Pulmonary artery endothelial cell (primary cell): ENCODE measurements around the gene LOXL3. TPM values are rescaled to one million over a fixed set of nuclear protein-coding genes. Genes with fewer than 3 reads are reported as not detected.

Experiments used
- DNase-seq: peaks from one replicate; pipeline ENCODE4 v3.0.0-alpha.2; 2011; ENCODE audit warnings: low read depth, low spot score
- total RNA-seq: library from RNA; depleted of rRNA; stranded (reverse); fragments of >200 nt; gene quantifications from 2 replicates; pipeline ENCODE4 v1.2.3, GENCODE V29; 2014

LOXL3 gene
- total RNA-seq, 1 donor from 2014 or later, result 1.2 TPM

DNA sequence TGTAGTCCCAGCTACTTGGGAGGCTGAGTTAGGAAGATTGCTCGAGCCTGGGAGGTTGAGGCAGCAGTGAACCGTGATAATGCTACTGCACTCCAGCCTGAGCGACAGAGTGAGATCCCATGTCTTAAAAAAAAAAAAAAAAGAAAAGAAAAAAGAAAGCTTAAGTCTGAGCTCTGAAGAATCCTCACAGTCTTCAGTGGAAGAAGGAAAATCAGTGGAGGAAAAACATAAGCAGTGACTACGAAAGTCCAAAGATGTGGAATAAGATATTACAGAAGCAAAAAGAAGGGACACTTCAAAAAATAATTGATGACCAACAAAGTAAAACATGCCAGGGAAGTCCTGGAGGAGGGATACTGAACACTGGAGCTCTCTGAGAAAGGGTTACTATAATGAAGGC lies 43.5 kb downstream of the LOXL3 start:
- no peak for DNase-seq

DNA sequence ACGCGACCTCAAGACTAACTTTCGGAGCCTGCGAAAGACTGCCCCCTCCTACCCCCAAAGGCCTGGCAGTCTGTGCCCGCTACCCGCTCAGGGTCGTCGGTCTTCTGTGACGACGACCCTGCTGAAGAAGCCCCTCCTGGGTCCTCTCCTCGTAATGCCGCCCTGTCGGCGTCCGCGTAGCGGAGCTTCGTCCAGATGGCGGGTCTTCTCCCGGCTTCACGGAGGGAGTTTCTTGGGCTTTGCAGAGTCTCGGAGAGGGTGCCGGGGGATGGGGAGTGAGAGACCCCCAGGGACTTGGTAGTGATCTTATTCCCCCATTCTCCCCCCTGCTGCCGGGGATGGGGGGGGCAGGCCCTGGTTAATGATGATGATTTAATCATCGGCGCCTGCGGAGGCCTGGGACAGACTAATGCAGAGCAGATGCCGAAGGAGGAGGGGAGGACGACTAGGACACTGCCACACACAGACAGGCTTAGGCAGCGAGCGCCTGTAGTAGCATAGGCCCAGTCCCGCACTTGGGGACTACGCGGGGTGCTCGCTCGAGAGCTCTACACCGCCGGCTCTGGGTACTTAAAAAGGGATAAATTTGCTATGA lies 45.7 kb downstream of the LOXL3 start:
- DNase-seq, result no peak

DNA sequence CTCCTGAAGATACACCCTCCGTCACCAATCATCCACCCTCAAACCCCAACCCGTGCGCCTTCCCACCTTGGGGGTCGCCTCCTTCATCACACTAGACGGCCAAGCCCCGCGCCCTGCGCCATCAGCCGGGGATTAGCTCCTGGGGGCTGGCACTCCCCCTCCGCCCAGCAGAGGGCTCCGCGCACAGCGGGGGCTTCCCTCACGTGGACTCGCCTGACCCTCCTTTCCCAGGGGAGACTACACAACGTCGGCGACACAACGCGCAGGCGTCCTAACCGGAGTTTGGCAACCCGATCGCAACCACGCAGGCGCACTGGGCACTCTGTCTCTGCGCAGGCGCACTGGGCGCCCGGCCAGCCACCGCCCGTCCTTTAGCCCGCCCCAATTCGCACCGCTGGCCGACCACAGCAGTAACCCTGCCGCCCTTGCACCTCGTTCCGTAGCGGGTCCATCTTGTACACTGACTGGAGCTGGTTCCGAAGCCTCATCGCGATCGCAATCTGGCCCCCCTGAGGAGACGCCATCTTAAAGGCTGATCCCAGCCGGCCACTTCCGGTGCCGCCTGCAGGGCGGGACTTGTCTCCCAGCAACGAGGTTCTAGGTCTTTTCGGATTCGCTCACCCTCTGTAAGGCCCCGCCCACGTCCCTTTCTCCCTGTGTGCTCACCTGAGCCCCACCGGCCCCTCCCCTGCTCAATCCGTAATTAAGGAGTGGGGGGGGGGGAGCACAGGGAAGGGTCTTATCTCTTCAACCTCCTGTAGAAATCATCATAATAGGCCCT lies 46.4 kb downstream of the LOXL3 start, which contains the start of gene PCGF1:
Gene PCGF1, minus strand, starts transcription at position 551 of the 781 bp plus-strand sequence. Its CDS starts 27 bp downstream, at position 524.
- peak; percentile 86 for DNase-seq

GRCh38 chr2:74505448-74506246 lies 48.1 kb downstream of the LOXL3 start:
- no peak for DNase-seq

- no peak for DNase-seq
Measured at GRCh38 chr2:74504591-74504990, 49.2 kb downstream of the LOXL3 start.

DNA sequence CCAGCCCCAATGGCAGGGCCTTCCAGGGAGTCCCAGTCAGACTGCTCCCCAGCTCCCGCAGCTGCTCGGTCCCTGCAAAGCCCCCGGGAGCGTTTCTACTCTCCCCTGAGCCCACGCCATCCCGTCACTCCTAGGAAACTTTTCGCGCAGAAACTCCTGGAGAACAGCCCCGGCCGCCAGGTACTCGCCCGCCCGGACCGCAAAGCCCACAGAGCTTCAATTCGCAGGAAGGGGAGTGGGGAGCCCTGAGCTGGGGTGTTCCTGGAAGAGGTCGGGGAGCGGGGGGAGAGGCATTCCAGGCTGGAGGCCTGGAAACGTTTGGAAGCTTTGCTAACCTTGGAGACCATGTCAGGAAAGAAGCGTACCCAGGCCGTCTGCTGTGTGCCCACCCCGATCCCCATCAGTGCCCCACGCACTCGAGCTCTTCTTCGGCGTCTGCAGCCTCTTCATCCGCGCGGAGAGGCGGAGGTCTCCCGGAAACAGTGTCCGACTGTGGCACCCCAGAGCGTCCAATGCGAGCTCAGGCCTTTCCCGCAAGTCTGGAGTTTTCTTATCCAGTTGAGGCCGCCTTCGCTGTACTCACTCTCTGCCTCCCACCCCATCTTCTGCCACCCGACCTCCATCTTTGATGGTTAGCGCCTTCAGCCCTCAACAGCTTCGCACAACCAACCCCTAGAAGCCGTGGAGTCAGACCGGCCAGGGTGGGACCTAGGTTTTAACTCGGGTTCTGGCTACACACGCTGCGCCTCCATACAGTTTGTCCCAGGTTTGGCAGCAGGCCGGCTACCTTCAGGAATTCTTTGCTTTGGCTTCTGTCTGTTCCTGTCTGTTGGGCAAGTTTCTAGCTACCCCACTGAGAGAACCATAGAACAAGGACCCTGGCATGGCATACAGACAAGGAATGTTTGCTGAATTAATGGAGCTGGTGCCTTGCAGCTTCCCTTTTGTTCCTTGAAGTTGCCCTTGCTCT lies 50.0 kb downstream of the LOXL3 start:
- DNase-seq, result no peak

- DNase-seq, result peak; percentile 47
Measured at GRCh38 chr2:74502720-74503505, 50.8 kb downstream of the LOXL3 start.

- no peak for DNase-seq
Measured at GRCh38 chr2:74502147-74502719, 51.5 kb downstream of the LOXL3 start.

DNA sequence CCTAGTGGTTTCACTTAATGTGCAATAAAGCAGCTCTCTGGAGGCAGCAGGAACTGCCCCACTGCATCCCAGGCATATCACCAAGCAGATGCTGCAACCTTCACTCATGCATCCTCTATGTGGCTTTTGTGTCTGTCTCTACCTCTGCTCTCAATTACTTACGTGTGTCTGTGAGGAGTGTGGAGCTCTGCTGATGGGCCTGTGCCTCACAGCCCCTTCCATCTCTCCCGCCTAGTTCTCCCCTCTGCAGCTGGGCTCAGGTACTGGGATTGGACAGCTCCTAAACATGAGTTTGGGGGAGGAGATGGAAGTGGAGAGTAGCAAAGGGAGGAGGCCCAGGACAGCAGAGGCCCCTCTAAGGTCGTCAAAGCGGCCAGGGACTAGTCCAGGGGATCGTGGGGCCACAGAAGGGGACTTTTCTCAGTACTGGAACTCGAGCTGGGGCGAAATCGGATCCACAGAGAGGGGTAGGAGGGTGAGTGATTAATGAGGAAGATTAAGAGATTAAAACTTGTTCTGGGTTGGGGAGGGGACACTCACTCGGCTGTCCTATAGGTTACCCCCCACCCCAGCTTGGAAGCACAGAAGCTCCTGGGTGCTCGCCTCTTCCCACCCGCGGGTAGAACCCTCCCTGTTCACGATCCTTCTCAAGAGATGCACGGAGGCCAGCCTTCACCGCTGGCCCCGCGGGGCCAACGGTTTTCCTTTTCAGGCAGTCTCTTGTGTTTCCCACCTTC lies 52.2 kb downstream of the LOXL3 start:
- DNase-seq, result no peak

- DNase-seq, result no peak
Measured at GRCh38 chr2:74500578-74500946, 53.2 kb downstream of the LOXL3 start.

DNA sequence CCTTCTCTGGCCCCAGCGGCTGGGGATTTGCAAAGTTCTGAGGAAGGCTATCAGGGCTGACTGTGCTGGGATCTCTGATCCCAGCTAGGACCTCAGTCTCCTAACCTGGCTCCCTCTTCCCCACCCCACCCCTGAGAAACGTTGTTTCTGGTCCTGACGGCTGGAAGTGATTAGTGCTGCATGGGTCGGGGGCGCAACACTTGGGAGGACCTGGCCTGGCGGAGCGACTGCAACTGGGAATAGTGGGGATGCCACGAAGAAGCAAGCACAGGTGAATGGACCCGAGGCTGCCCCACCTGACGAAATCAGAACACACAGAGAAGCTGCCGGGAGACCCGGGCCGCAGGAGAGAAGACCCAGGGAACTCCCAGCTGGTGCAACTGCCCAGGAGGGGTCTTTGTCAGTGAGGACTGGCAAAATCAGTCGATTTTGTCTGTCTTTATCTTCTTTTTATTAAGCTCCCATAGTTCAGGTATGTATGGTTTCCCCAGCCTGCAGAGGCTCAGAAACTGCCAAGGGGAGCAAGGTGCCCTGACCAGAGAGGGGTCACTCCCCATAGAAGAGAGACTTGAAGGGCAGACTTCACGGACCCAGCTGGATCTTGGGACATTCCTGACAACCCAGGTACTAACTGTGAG lies 53.7 kb downstream of the LOXL3 start:
- DNase-seq, result no peak

GRCh38 chr2:74499267-74499939 lies 54.3 kb downstream of the LOXL3 start, which contains the start of gene LBX2:
TSS of gene LBX2 (minus strand) at chr2:74499603. CDS start at chr2:74499537, 66 bp downstream.
- DNase-seq, result no peak

DNA sequence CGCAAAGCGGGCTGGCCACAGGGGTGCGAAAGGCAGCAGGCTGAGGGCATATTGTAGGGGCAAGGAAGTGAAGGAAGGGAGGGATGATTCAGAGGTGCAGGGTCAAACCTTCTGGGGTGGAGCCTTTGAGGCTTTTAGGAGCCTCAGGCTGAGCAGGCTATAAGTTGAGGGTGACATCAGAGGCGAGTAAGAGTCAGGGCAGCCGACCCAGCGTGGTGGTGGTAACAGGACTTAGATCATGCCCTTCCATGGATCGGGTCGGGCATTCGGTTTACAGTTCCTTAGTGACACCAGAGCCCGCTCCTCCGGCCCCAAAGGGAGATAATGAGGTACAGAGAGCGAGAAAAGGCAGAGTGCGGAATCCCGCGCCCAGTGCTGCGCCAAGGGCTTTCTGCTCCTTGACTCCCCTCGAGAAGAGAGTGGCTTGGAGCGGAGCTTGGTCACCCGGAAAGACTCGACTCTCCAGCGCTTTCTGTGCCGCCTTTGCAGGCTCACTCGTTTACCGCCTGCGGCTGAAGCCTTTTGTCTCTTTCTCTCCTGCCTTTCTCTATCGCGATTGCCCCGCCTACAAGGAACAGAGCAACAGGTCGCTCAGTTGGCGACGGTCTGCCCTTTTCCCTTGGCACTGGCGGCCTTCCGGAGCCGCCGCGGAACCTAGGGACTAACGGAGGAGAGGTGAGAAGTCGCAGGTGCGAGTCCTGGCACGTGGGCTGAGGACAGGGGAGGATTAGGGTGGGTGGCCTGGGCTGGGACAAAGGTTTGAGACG lies 55.1 kb downstream of the LOXL3 start:
- DNase-seq, result no peak

DNA sequence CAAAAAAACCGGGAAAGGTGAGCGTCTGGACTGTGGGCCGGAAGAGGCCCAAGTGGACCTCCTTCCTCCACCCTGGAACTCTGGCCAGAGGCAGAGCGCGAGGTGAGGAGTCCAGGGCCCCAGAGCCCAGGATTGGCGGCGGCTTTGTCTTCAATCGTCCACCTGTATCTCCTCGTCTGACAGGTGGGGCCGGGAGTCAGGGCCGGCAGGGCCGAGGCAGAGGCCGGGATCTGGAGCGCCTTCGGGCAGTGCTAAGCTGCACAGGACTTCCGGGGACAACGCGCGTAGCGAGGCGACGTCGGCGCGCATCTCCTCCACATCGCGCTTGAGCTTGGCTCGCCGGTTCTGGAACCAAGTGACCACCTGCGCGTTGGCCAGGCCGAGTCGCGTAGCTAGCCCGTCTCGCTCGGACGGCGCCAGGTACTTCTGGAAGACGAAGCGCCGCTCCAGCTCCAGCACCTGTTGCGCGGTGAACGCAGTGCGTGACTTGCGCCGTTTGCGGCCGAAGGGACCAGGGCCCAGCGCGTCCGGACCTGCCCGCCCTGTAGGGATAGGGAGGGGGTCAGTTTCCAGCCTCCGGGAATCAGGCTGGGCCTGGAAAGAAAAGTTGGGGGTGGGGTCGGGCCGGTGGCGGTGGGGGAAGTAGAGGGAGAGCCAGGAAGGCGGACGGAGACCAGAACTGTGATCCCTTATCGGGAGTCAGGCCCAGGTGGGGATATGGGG lies 55.8 kb downstream of the LOXL3 start:
- no peak for DNase-seq

DNA sequence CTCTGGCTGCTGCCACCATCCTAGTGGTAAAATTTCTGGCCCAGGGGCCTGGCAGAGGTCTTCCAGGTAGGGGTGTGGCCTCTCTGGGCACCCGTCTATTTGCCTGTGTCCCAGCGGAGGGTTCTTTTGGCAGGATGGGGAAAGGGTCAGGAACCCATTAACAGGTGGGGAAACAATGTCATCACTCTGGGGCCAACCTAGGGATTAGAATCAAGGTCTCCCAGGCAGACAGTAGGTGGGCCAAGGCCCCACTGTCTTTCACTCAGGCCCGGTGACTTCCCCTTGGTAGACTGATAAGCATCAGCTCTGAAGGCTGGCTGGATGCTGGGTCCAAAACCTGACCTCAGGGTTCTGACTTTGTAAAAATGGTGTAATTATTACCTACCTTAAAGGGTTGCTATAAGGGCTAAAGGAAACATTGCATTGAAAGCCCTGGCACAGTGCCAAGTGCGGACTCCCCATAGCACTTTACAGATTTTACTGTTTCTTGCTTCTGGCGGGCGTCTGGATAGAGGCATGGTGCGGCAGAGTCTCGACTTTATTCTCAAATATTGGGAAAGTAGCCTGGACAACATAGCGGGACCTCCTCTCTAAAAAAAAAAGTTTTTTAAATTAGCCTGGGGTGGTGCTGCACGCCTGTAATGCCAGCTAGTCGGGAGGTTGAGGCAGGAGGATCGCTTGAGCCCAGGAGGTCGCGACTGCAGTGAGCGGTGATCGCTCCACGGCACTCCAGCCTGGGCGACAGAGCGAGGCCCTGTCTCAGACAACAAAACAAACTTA lies 56.6 kb downstream of the LOXL3 start:
- no peak for DNase-seq

DNA sequence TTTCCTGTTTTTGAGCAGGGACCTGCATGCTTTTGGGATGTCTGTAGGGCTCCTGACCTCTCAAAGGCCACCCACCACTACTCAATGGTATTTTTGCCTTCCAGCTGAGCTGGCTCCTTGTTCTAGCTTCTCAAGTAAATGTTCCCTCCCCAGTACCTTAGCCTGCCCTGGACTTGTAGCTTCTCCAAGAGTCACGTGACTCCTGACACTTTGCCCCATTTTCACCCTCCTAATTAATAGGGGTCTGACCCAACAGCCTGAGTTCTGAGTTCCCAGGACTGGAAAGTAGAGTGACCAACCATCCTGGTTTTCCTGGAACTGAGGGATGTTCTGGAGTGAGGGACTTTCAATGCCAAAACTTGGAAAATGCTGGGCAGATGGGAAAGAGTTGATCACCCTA lies 58.3 kb downstream of the LOXL3 start:
- no peak for DNase-seq
